CD4-positive, alpha-beta T cell treated with Interleukin-4 for 1 hour (primary cell): ENCODE data around the gene PTH2.
"Not testable (repeated sequence)": the region's sequence is repeated elsewhere in the genome, so short reads cannot be mapped to it uniquely, and the experiment has no call there.

Experiments used
- DNase-seq, 2 donors: peaks; one replicate each; pipeline ENCODE4 v3.0.0-alpha.2; 2020 to 2022

Gene PTH2

DNA sequence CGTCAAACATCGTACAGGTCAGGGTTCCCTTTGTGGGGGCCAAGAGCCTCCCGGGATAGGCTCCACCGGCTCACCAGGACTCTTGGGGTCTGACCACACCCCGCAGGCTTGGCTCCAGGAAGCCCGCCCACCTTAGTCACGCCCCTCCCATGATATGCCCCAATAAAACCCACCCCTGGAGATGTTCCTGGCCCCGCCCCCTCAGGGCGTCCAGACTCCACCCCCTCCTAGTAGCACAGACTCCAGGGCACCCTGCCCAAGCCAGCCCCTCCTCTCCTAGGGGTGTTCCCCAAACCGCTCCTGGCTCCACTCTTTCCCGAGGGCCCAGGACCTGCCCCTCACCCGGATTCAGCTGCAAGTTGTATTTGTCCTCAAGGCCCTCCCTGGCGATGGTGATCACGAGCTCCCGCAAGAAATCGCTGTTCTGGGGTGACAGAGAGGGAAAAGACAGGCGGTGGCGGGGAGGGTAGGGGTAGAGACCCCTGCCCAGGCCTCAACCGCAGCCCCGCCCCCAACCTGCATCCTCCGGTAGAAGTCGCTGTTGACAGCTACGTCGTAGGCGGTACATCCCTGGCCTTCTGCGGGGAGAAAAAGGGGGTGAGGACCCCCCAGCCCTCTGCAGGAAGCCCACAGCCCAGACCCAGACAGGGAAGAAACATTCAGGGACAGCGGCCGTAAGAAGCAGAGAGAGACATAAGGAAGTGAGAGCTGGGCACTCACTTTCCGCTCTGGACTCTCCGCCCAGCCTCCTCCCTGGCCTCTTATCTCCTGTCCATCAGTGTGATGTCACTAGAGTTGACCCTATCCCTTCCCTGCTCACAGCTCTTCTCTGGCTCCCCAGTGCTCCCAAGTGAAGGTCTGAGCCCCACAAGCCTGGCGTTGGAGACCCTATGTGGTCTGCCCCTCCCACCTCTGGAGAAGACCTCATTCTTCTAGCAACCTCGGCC, 24.5 kb upstream of the PTH2 start:
- DNase-seq: no peak

- no peak for DNase-seq
Measured at GRCh38 chr19:49445997-49446396, 22.8 kb upstream of the PTH2 start.

DNA sequence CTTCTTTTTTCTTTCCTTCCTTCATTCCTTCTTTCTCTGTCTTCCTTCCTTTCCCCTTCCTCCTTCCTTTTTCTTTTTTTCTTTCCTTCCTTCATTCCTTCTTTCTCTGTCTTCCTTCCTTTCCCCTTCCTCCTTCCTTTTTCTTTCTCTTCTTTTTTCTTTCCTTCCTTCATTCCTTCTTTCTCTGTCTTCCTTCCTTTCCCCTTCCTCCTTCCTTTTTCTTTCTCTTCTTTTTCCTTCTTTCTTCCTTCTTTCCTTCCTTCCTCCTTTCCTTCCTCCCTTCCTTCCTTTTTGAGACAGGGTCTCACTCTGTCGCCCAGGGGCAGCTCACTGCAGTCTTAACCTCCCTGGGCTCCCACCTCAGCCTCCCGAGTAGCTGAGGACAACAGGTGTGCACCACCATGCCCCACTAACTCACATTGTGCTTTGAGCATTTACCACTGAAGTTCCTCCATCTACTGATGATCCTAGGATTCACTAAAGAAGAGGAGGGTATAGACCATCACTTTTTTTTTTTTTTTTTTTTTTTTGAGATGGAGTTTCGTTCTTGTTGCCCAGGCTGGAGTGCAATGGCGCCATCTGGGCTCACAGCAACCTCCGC, 21.0 kb upstream of the PTH2 start:
- DNase-seq: not testable (repeated sequence)

DNA sequence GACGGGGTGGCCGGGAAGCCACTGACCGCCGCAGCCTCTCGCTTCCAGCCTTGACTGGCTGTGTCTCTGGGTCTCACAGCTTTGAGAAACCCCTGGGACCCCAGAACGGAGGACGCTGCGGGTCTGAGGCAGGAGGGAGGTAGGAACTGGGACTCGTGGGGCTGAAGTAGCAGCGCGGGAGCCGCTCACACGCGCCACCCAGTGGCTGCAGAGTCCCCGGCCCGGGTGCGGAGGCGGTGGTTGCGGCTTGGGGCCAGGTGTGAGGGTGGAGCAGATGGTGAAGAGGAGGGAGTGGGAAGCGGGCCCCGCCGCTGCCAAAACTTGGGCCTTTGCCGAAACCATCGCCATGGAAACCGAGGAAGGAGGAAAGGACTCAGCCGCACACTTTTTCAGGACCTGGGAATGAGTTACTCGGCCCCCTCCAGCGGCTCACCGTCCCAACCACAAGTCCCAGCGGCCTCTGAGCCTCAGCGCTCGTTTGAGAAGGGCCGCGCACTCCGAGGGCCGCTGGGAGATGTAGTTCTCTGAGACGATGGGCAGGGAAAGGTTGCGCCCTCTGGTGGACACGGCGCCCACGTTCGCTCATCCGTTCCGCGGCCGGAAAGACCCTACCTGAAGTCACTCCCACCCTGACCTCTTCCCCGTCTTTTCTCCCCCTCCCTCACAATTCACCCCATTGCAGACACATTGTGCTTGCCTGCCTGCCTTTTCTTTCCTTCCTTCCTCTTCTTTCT, 20.3 kb upstream of the PTH2 start:
- peak; percentile 93 for DNase-seq

DNA sequence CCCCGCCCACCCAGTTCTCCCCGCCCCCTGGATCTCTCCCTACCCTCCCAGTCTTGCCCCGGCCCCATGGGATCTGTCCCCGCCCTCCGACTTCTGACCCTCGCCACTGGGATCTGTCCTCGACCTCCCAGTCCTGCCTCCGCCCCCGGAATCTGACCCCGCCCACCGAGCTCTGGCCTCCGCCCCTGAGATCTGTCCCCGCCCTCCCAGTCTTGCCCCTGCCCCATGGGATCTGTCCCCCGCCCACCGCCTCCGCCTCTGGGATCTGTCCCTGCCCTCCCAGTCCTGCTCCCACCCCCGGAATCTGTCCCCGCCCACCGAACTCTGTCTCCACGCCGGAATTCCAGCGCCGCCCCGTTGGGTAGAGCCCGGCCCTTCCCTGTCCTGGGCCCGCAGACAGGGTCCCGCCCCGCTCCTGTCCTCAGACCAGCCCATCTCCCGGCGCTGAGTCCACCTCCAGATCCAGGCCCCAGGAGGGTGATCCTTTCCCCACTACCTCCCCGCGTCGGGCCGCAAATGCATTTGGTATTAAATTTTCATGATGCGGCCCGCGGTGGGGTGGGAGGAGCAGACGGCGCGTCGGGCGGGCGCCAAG, 19.6 kb upstream of the PTH2 start:
- peak; percentile 49 to 62 for DNase-seq

- no peak for DNase-seq
Measured at GRCh38 chr19:49442354-49442753, 19.1 kb upstream of the PTH2 start.

DNA sequence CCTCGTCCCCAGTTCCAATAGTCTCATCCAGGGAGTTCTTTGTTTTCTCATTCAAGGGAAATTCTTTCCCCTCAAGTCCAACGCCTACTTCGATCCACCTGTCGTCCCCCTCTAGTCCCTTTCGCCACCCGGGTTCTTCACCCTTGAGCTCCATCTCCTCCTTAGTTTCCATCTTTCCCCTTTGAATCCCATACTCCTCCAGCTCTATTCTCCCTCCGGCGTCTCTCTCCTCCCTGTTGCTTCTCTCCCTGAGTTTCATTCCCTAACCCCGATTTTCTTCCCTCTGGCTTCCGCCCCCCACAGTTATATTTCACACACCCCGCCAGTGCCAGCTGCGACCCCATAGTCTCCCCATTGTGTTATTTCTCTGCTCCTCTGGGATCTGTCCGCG, 18.7 kb upstream of the PTH2 start:
- no peak for DNase-seq

DNA sequence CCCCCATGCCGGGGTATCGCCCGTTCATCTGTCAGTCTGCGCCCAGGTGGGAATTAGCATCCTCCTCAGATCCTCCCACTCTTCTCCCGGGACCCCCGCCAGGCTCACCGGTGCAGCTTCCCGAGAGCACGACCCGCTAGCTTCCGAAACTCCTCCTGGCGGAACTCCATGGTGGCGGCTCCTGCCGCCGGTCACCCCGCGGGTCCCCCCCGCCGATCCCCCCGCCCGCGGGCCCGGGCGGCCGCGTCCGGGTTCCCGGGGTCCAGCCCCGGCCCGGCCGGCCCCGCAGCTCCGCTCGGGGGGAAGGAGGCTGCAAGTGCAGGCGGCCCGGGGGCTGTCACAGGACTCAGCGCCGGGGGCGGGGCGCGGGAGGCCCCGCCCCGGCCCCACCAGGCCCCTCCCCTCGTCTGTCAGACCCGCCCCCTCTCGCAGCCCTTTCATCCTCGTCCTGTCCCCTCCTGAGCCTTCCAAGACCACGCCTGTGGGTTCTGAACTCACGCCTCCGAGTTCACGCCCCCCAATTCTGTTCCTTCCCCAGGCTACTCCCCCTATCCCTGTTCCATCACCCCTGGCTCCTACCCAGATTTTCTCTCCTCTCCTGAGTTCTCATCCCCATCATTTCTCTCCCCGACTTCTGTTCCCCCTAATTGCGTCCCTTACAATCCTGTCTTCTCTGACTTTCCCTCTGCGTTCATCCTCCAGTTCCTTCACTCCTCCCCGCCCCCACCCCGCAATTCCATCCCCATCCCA, 18.1 kb upstream of the PTH2 start, which contains the start of gene SLC17A7:
SLC17A7 (minus strand) TSS at position 318 of the 750 bp plus-strand sequence; CDS start at position 170, 148 bp downstream.
- peak; percentile 49 to 56 for DNase-seq

DNA sequence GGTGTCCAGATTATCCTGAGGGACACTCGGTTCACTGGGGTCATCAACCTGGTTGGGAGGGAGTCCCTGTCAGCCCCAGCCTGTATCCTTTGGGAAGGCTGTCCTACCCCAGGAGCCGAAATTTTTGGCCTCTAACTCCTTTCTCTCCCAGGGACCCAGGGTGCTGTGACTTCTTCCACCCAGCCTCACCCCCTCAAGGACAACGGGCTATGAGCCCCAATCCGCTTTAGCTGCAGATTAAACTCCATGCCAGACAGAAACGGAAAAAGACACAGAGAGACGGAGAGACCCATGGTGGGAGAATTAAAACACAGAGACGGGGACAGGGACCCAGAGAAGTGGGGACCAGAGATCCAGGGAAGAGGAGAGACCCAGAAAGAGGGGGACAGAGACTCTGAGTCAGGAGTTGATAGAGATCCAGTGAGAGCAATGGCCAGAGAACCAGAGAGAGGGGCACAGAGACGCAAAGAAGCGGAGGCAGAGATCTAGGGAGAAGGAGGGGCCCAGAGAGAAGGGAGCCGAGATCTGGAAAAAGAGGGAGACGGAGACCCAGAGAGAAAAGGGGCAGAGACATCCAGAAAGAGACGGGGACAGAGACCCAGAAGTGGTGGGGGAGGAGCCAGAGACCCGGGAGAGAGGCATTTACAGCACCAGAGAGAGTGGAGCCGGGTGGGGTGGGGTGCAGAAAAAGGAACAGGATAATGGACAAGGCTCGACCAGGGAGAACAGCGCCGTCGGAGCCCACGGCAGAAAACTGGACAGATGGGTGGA, 17.4 kb upstream of the PTH2 start:
- no peak for DNase-seq

GRCh38 chr19:49439836-49440235, 16.6 kb upstream of the PTH2 start:
- DNase-seq: no peak

DNA sequence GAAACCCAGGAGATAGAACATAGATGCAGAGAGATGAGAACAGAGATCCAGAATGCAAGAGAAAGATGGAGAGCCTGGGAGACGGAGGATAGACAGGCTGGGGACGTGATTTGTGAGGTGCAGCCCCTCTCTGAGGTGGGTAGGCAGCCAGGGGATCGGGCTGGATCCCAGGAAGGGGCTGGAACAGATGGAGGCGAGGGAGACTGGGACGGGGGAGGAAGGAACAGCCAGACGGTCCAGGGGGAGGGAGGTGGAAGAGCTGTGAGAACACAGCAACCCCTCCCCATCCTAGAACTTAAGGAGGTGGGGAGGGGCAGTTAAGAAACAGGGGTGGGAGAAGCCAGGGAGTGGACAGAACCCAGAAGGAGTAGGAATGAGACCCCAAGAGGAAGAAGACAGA, 15.0 kb upstream of the PTH2 start:
- DNase-seq: no peak

DNA sequence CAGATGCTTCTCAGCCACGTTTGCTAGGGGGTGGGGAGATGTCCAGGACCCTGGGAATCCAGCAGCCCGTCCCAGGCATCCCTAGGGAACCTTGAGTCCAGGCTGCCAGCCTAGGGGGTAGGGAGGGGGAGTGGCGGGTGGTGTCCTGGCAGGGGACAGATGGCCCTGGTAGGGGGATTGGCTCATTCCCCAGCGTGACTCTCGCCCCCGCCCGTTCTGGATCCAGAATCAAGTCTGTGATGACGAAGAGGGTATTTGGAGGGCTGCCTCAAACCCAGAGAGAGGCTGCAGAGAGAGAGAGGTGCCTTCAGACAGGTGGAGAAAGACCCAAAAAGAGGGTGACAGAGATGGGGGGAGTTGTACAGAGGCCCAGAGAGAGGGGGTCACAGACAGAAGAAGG, 14.0 kb upstream of the PTH2 start:
- no peak for DNase-seq

GRCh38 chr19:49436381-49437017, 13.3 kb upstream of the PTH2 start:
- peak; percentile 59 to 68 for DNase-seq

DNA sequence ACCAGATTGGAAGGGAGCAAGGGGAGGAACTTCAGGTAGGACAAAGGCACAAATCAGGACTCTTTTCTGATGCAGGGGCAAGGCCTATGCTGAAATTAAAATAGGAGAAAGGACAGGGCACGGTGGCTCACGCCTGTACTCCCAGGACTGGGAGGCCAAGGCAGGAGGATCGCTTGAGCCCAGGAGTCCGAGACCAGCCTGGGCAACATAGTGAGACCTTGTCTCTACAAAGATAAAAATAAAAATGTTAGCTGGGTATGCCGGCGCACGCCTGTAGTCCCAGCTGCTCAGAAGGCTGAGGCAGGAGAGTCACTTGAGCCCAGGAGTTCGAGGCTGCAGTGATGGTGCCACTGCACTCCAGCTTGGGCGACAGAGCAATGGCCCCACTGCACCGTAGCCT, 12.4 kb upstream of the PTH2 start:
- no peak for DNase-seq

DNA sequence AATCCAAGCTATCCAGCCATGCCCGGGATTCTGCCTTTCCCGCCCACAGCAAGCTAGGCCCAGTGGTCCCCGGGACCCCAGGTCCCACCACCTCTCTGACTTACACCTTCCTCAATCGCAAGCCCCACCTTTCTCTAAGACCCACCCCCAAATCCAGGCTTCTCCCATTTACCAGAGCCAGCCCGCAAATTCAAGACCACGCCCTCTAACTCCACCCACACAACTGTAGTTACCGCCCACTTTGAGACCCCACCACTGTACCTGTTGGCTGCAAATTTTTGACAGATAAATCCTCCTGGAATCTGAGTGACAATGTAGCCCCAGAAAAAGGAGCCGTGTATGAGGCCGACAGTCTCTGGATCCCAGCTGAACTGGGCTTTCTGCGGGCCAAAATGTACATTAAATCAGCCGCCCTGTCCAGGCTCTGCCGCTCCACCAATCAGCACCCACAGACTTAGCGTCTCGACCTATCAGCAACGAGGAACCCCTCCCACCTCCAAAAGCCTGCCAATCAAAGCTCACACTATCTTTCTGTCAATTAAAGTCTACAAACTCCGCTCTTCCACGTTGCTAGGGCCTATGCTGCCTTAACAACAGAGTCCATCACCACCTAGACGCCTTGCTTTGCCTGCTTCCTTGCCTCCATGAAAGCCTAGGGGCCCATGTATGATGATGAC, 11.8 kb upstream of the PTH2 start:
- no peak for DNase-seq

GRCh38 chr19:49433240-49433901, 10.1 kb upstream of the PTH2 start:
- no peak for DNase-seq

GRCh38 chr19:49432141-49433073, 9.2 kb upstream of the PTH2 start:
- peak; percentile 26 to 50 for DNase-seq

DNA sequence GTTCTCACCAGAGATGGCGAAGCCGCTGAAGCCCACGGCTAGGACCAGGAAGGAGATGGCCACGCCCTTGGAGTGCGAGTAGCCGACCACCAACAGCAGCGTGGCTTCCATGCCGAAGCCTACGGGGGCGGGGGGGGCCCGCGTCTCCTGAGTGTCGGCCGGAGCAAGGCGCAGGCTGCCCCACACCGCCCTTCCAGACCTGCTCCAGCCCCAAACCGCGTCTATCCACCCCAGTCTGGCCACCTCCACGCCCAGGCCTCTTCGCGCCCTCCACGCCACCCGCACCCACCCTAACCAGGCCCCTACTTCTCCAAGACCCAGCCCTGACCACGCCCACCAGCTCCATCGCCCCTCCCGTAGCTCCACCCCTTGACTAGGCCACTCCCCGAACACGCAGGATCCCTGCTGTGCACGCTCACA, 8.1 kb upstream of the PTH2 start:
- DNase-seq: no peak
